Bronchial smooth muscle cell (primary cell): ENCODE data around the gene PRLH. TPM values are rescaled to one million over a fixed set of nuclear protein-coding genes. Genes with fewer than 3 reads are reported as not detected.

Experiments used
- total RNA-seq: library from RNA; depleted of rRNA; stranded (reverse); fragments of >200 nt; gene quantifications from 2 replicates; pipeline ENCODE4 v1.2.1, GENCODE V29; 2014

PRLH gene, protein sequence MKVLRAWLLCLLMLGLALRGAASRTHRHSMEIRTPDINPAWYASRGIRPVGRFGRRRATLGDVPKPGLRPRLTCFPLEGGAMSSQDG
- total RNA-seq = not detected in 2 replicates

DNA sequence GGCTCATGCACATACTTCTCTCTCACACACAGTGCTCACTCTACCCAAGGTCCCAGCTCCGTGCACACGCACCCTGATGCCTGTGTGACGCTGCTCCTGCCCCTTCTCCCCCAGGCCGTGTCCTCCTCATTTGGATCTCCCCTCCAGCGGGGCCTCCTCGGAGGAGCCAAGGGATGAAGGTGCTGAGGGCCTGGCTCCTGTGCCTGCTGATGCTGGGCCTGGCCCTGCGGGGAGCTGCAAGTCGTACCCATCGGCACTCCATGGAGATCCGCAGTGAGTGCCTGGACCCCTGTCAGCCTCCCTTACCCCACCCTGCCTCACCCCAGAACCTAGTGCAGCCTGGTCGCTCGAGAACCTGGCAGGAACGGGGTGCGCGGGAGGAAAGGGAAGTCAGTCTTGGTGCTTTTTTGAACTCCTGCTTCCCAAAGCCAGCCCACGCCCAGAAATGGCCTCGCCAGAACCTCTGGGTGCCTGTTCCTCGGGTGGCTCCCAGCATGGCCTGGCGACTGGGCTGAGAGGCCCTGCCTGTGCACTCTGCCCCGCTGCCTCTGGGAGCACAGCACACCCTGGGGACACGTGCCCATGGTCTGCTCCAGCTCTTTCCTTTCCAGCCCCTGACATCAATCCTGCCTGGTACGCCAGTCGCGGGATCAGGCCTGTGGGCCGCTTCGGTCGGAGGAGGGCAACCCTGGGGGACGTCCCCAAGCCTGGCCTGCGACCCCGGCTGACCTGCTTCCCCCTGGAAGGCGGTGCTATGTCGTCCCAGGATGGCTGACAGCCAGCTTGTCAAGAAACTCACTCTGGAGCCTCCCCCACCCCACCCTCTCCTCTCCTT lies at the start of gene PRLH:
PRLH (plus strand) TSS at position 174 of the 835 bp plus-strand sequence; CDS start at position 174, 0 bp downstream.

DNA sequence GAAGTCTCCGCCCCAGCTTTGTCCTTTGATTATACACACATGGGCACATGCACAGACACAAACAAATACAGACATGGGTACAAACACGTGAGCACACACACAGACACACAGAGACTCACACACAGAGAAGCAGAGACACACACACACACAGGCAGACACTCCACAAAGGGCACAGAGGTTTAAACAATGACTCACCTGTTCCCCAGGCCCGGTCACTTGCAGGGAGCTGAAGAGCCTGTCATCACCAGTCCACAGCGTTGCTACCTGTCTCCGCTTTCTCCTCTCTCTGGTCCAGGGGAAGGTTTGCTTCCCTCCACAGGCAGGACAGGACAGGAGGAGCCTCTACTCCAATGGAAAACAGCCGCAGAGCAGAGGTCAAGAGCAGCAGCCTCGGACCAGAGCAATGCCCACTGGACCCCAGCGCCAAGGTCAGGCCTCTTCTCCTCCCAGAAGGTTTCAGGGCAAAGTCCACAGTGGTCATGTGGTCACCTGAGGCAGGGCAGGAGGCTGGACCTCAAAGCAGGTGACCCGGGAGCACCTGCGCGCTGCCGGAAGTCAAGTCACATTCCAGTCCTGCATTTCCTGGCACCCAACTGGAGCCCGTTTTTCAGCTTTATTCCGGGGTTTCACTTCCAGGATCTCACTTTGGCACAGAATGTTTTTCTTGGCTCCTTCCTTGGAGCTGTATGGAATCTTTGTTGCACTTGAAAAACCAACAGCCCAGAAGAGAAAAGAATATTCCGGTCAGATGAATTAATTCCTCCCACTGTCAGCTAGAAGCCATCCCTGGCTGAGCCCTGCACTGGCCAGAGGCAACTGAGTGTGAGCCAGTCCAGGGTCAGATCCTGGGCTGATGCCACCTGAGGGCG lies 24.1 kb downstream of the PRLH start, which contains the start of gene RAB17:
RAB17 (minus strand) TSS at position 463 of the 869 bp plus-strand sequence. CDS start 4,580 bp downstream, outside the sequence.

Other genes starting within 250 kb of the PRLH start
- gene COL6A3, start 152.4 kb upstream of the PRLH start, total RNA-seq = 1,632 and 2,334 TPM in 2 replicates
- 2.8 and 5.4 TPM in 2 replicates for gene MLPH, start 79.3 kb upstream of the PRLH start, total RNA-seq
- gene RAB17, start 24.2 kb downstream of the PRLH start, total RNA-seq = 0.17 and 0.47 TPM in 2 replicates
- gene LRRFIP1, start 61.0 kb downstream of the PRLH start, total RNA-seq = 33.6 and 34.3 TPM in 2 replicates
- 0.16 and 0.17 TPM in 2 replicates for gene RBM44, start 232.2 kb downstream of the PRLH start, total RNA-seq